Thyroid gland (tissue), 4 donors: ENCODE measurements around the gene PCK2. TPM values are rescaled to one million over a fixed set of nuclear protein-coding genes. Genes with fewer than 3 reads are reported as not detected.
A peak's percentile ranks its signal among the peaks of the same experiment; 100 is the strongest.

ENCODE experiments used
- DNase-seq, 2 donors: peaks; one replicate each; pipeline ENCODE4 v3.0.0-alpha.2; 2019
- H3K27ac ChIP-seq, 3 donors: fragments of 200-600 bp; sonication (generic); 1 replicate in 2 of 3; 2 replicates in 1 of 3; pipeline ENCODE4 v1.5.1; 2016 to 2019; ENCODE audit warnings: mild to moderate bottlenecking in 1 of 3, moderate library complexity in 1 of 3
- H3K27me3 ChIP-seq: fragments of 200-600 bp; sonication (generic); one replicate; pipeline ENCODE4 v1.5.1; 2019
- H3K36me3 ChIP-seq, 2 donors: fragments of 200-600 bp; sonication (generic); one replicate each; pipeline ENCODE4 v1.5.1; 2016 to 2019
- H3K4me1 ChIP-seq, 2 donors: fragments of 200-600 bp; sonication (generic); one replicate each; pipeline ENCODE4 v1.5.1; 2017 to 2019
- H3K4me3 ChIP-seq, 3 donors: fragments of 200-600 bp; sonication (generic); replicated peaks in 1 of 3; 1 replicate in 2 of 3; 2 replicates in 1 of 3; pipeline ENCODE4 v1.5.1; 2016; ENCODE audit warnings: mild to moderate bottlenecking in 1 of 3
- H3K9me3 ChIP-seq: fragments of 200-600 bp; sonication (generic); one replicate; pipeline ENCODE4 v1.5.1; 2017
- POLR2A ChIP-seq, 2 donors: fragments of 450-650 bp; IDR thresholded peaks; one replicate each; pipeline ENCODE4 v1.6.1; 2017; ENCODE audit warnings: antibody characterized with exemption in 2 of 2, mild to moderate bottlenecking in 2 of 2, moderate library complexity in 1 of 2
- WGBS, 2 donors: methylation state at CpG; one replicate each; pipeline ENCODE4 v1.1.5; 2017; 5-methylcytosine and 5-hydroxymethylcytosine counted together
- intact Hi-C: fragments of 100-400 bp; cut with DNase I; formaldehyde crosslinking; loops from one replicate; pipeline ENCODE4 v1.15.1; 2023
- total RNA-seq, 4 donors: library from RNA; depleted of rRNA; stranded (reverse); fragments of >200 nt; gene quantifications; one replicate each; pipeline ENCODE4 v1.2.3, GENCODE V29; 2016
- TF ChIP-seq, protein P1 (sequence below), 6 experiments: fragments of 200-600 bp in 3 of 6; fragments of 450-650 bp in 3 of 6; sonication (generic) in 3 of 6; IDR thresholded peaks; one replicate each; pipeline ENCODE4 v1.5.1; 2016 to 2019; ENCODE audit warnings: antibody characterized with exemption in 6 of 6, mild to moderate bottlenecking in 2 of 6, inconsistent platforms in 1 of 6, moderate library complexity in 1 of 6

PCK2 gene
- total RNA-seq, 4 donors from 2014 or later = 29.8 to 47.4 (median 39.3) TPM

GRCh38 chr14:24081739-24082211 lies 12.3 kb upstream of the PCK2 start:
- Histone ChIP-seq H3K9me3 (no peaks in the 10 kb centered on the region), H3K27me3 (no peaks in the 10 kb centered on the region), H3K27ac (peak overlapping the region; percentile 56 to 91 (median 87)), H3K4me3 (peak overlapping the region in 2 of 3 donors; percentile 60 to 84), H3K4me1 (peaks cover 7 to 15% of the 10 kb centered on the region in 2 donors), H3K36me3 (no peaks in the 10 kb centered on the region)
- DNase-seq = peak; percentile 21 to 24
- intact Hi-C loops = no loop called here
- 48 to 55% methylated on average over 7 of the region's 26 CpGs for WGBS, 2 donors
- TF ChIP-seq, protein P1, sequence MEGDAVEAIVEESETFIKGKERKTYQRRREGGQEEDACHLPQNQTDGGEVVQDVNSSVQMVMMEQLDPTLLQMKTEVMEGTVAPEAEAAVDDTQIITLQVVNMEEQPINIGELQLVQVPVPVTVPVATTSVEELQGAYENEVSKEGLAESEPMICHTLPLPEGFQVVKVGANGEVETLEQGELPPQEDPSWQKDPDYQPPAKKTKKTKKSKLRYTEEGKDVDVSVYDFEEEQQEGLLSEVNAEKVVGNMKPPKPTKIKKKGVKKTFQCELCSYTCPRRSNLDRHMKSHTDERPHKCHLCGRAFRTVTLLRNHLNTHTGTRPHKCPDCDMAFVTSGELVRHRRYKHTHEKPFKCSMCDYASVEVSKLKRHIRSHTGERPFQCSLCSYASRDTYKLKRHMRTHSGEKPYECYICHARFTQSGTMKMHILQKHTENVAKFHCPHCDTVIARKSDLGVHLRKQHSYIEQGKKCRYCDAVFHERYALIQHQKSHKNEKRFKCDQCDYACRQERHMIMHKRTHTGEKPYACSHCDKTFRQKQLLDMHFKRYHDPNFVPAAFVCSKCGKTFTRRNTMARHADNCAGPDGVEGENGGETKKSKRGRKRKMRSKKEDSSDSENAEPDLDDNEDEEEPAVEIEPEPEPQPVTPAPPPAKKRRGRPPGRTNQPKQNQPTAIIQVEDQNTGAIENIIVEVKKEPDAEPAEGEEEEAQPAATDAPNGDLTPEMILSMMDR (IDR thresholded peaks at IDR 0.05) = no peak
- no peak for TF ChIP-seq POLR2A (IDR thresholded peaks at IDR 0.05)

DNA sequence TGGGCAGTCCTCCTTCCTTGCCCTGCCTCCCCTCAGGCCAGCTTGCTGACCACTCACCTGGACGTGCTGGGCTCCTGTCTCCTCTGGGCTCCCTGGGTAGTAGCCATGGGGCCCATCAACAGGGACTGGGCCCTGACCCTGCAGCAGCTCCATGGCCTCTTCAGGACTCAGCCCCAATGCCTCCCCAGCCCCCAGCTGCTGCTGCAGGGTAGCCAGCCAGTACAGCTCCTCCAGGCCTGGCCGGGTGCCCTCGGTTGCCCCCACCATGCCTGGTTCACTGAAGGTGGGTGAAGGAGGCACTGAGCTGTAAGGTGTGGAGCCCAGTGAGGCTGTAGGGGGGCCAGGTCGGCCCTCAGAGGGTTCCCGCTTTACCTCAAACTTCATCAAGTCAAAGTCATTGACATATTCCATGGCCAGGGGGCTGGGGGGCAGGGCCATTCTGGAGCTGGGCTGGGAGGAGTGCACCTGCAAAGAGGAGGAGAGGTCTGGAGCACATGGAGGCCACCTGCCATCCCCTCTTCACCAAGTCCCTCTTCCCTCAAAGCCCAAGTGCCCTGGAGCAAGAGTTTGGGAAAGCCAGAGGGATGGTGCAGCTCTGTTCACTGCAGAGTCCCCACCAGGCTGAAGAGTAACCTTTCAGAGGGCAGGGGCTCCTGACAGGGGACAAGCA lies 11.6 kb upstream of the PCK2 start:
- Histone ChIP-seq H3K4me3 (no peak overlapping the region), H3K27ac (peak overlapping the region in 1 of 3 donors; percentile 56), H3K4me1 (peaks cover 7 to 15% of the 10 kb centered on the region in 2 donors), H3K27me3 (no peaks in the 10 kb centered on the region), H3K36me3 (no peaks in the 10 kb centered on the region), H3K9me3 (no peaks in the 10 kb centered on the region)
- TF ChIP-seq, protein P1 (IDR thresholded peaks at IDR 0.05) = no peak
- intact Hi-C loops = no loop called here
- no peak for DNase-seq
- 94 to 97% methylated on average over 4 to 5 of the region's 5 CpGs for WGBS, 2 donors

- no peak for TF ChIP-seq POLR2A (IDR thresholded peaks at IDR 0.05)
- TF ChIP-seq, protein P1 (IDR thresholded peaks at IDR 0.05) = no peak
- Histone ChIP-seq H3K27me3 (no peaks in the 10 kb centered on the region), H3K4me3 (no peak overlapping the region), H3K9me3 (no peaks in the 10 kb centered on the region), H3K4me1 (peaks cover 7 to 15% of the 10 kb centered on the region in 2 donors), H3K27ac (no peak overlapping the region), H3K36me3 (no peaks in the 10 kb centered on the region)
- DNase-seq = no peak
- intact Hi-C loops = no loop called here
- WGBS, 2 donors = 90 to 94% methylated on average over 3 of the region's 3 CpGs
Observed at GRCh38 chr14:24083462-24083861, 10.6 kb upstream of the PCK2 start.

- Histone ChIP-seq H3K4me1 (peaks cover 7 to 15% of the 10 kb centered on the region in 2 donors), H3K4me3 (no peak overlapping the region), H3K36me3 (no peaks in the 10 kb centered on the region), H3K9me3 (no peaks in the 10 kb centered on the region), H3K27ac (no peak overlapping the region), H3K27me3 (no peaks in the 10 kb centered on the region)
- intact Hi-C loops = no loop called here
- WGBS, 2 donors = 88% methylated on average over 2 of the region's 2 CpGs
- no peak for DNase-seq
- TF ChIP-seq, protein P1 (IDR thresholded peaks at IDR 0.05) = no peak
- TF ChIP-seq POLR2A (IDR thresholded peaks at IDR 0.05) = no peak
Observed at GRCh38 chr14:24084440-24084839, 9.7 kb upstream of the PCK2 start.

DNA sequence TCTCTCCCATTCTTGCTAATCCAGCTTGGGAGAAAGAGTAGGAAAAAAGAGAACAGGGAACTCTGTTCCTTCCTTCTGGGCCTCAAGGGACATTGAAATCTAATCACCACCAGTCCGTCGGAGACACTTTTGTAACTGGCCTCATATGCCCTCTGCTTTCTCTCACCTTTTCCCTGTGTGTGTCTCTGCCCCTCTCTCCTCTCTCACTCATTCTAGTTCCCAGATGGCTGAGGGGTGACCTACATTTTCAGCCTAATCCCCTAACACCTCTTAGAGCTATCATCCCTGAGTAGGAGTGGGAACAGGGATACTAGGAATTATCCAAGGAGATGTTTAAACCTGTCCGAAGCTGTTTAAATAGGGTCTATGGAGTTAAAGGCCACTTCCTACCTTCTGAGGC lies 8.9 kb upstream of the PCK2 start:
- Histone ChIP-seq H3K27ac (no peak overlapping the region), H3K27me3 (no peaks in the 10 kb centered on the region), H3K4me3 (no peak overlapping the region), H3K4me1 (peaks cover 7 to 15% of the 10 kb centered on the region in 2 donors), H3K9me3 (no peaks in the 10 kb centered on the region), H3K36me3 (no peaks in the 10 kb centered on the region)
- no peak for DNase-seq
- WGBS, 2 donors = 95% methylated on average over 3 of the region's 3 CpGs
- intact Hi-C loops = no loop called here
- TF ChIP-seq POLR2A (IDR thresholded peaks at IDR 0.05) = no peak
- TF ChIP-seq, protein P1 (IDR thresholded peaks at IDR 0.05) = no peak
